DMS79 treated with DMSO at 0.1 percent for 48 hours (cell line): Measurements from ENCODE around the gene REN.
A peak's percentile ranks its signal among the peaks of the same experiment; 100 is the strongest.

Source experiments
- DNase-seq: peaks from one replicate; lab custom pipeline; 2025; lab: John Stamatoyannopoulos, UW

Gene REN

GRCh38 chr1:204190212-204191211 lies 24.4 kb upstream of the REN start:
- peak; percentile 38 for DNase-seq

GRCh38 chr1:204188959-204189639 lies 23.0 kb upstream of the REN start:
- DNase-seq: no peak

- DNase-seq: no peak
Observed at GRCh38 chr1:204186597-204186996, 20.5 kb upstream of the REN start.

- no peak for DNase-seq
Observed at GRCh38 chr1:204181116-204181515, 15.0 kb upstream of the REN start.

- DNase-seq: no peak
Observed at GRCh38 chr1:204180133-204180532, 14.0 kb upstream of the REN start.

- DNase-seq: no peak
Observed at GRCh38 chr1:204178487-204179281, 12.5 kb upstream of the REN start.

- no peak for DNase-seq
Observed at GRCh38 chr1:204177133-204177532, 11.0 kb upstream of the REN start.

GRCh38 chr1:204176049-204176448 lies 9.9 kb upstream of the REN start:
- no peak for DNase-seq

GRCh38 chr1:204174958-204175357 lies 8.8 kb upstream of the REN start:
- no peak for DNase-seq

GRCh38 chr1:204172404-204173029 lies 6.4 kb upstream of the REN start:
- DNase-seq: no peak

GRCh38 chr1:204171751-204172178 lies 5.6 kb upstream of the REN start:
- DNase-seq: no peak

GRCh38 chr1:204170494-204171155 lies 4.5 kb upstream of the REN start:
- no peak for DNase-seq

- DNase-seq: no peak
Observed at GRCh38 chr1:204169858-204170257, 3.7 kb upstream of the REN start.

- DNase-seq: no peak
Observed at GRCh38 chr1:204167730-204168129, 1.6 kb upstream of the REN start.

GRCh38 chr1:204162494-204163074 lies 3.6 kb downstream of the REN start:
- DNase-seq: peak; percentile 71

- DNase-seq: no peak
Observed at GRCh38 chr1:204161609-204162493, 4.3 kb downstream of the REN start.

- DNase-seq: no peak
Observed at GRCh38 chr1:204157962-204158361, 8.2 kb downstream of the REN start.

GRCh38 chr1:204155881-204156280 lies 10.3 kb downstream of the REN start:
- DNase-seq: no peak

GRCh38 chr1:204154568-204155255 lies 11.4 kb downstream of the REN start:
- no peak for DNase-seq
